Liver (tissue), 9 donors: ENCODE measurements around the gene CNTD1. TPM values are rescaled to one million over a fixed set of nuclear protein-coding genes. Genes with fewer than 3 reads are reported as not detected.

ENCODE experiments used
- DNase-seq: peaks from one replicate; pipeline ENCODE4 v3.0.0-alpha.2; 2017; ENCODE audit warnings: low spot score
- H3K27ac ChIP-seq, 2 donors: one replicate each; pipeline ENCODE4 v1.7.0; 2013; ENCODE audit warnings: inconsistent platforms in 2 of 2, low read length in 2 of 2, control low read depth in 1 of 2, low read depth in 1 of 2, mild to moderate bottlenecking in 1 of 2
- H3K27me3 ChIP-seq, 4 donors: one replicate each; pipeline versions ENCODE4 v1.6.1 to v1.7.0; 2013; ENCODE audit warnings: low read length in 3 of 4, inconsistent platforms in 1 of 4, mild to moderate bottlenecking in 1 of 4, moderate library complexity in 1 of 4; ENCODE audit not compliant: control insufficient read depth in 4 of 4, insufficient read depth in 4 of 4
- H3K36me3 ChIP-seq, 4 donors: one replicate each; pipeline versions ENCODE4 v1.6.1 to v1.7.0; 2013; ENCODE audit warnings: low read length in 3 of 4, mild to moderate bottlenecking in 3 of 4, low read depth in 1 of 4, moderate library complexity in 1 of 4; ENCODE audit not compliant: control insufficient read depth in 4 of 4, insufficient read depth in 3 of 4
- H3K4me1 ChIP-seq, 4 donors: one replicate each; pipeline versions ENCODE4 v1.6.1 to v1.7.0; 2013; ENCODE audit warnings: low read length in 3 of 4, mild to moderate bottlenecking in 3 of 4, moderate library complexity in 1 of 4; ENCODE audit not compliant: control insufficient read depth in 4 of 4, insufficient read depth in 4 of 4
- H3K4me3 ChIP-seq, 3 donors: one replicate each; pipeline versions ENCODE4 v1.6.1 to v1.7.0; 2013; ENCODE audit warnings: low read length in 3 of 3, control low read depth in 1 of 3, low read depth in 1 of 3, mild to moderate bottlenecking in 1 of 3
- H3K9ac ChIP-seq, 2 donors: one replicate each; pipeline ENCODE4 v1.7.0; 2013; ENCODE audit warnings: low read length in 2 of 2, mild to moderate bottlenecking in 2 of 2, moderate library complexity in 2 of 2, control low read depth in 1 of 2, low read depth in 1 of 2
- H3K9me3 ChIP-seq, 4 donors: one replicate each; pipeline versions ENCODE4 v1.6.1 to v1.7.0; 2013; ENCODE audit warnings: low read length in 3 of 4; ENCODE audit not compliant: control insufficient read depth in 4 of 4
- EGR1 ChIP-seq, 2 donors: IDR thresholded peaks; 2 replicates each; pipeline ENCODE4 v1.6.1; 2016 to 2018; ENCODE audit warnings: antibody characterized with exemption in 2 of 2, low read depth in 2 of 2
- FOXA1 ChIP-seq: IDR thresholded peaks from 2 replicates; pipeline ENCODE4 v1.6.1; 2016; ENCODE audit warnings: antibody characterized with exemption
- FOXA2 ChIP-seq: IDR thresholded peaks from 2 replicates; pipeline ENCODE4 v1.6.1; 2016; ENCODE audit warnings: antibody characterized with exemption
- GABPA ChIP-seq, 2 donors: IDR thresholded peaks in 1 of 2; conservative IDR thresholded peaks in 1 of 2; 2 replicates each; pipeline ENCODE4 v1.6.1; 2016; ENCODE audit warnings: antibody characterized with exemption in 2 of 2, mild to moderate bottlenecking in 1 of 2, moderate library complexity in 1 of 2
- HNF4A ChIP-seq, 2 donors: conservative IDR thresholded peaks; 2 replicates each; pipeline ENCODE4 v1.6.1; 2016; ENCODE audit warnings: antibody characterized with exemption in 2 of 2, mild to moderate bottlenecking in 2 of 2
- HNF4G ChIP-seq: IDR thresholded peaks from 2 replicates; pipeline ENCODE4 v1.6.1; 2016; ENCODE audit warnings: antibody characterized with exemption
- JUND ChIP-seq, 2 donors: IDR thresholded peaks; 2 replicates each; pipeline ENCODE4 v1.6.1; 2016; ENCODE audit warnings: antibody characterized with exemption in 2 of 2
- NR2F2 ChIP-seq: IDR thresholded peaks from 2 replicates; pipeline ENCODE4 v1.6.1; 2016; ENCODE audit warnings: antibody characterized with exemption
- RAD21 ChIP-seq, 2 donors: IDR thresholded peaks; 2 replicates each; pipeline ENCODE4 v1.6.1; 2016; ENCODE audit warnings: antibody characterized with exemption in 2 of 2, mild to moderate bottlenecking in 2 of 2
- RXRA ChIP-seq, 2 donors: IDR thresholded peaks; 2 replicates each; pipeline ENCODE4 v1.6.1; 2017 to 2018; ENCODE audit warnings: antibody characterized with exemption in 2 of 2, mild to moderate bottlenecking in 1 of 2
- SP1 ChIP-seq: IDR thresholded peaks from 2 replicates; pipeline ENCODE4 v1.6.1; 2018; ENCODE audit warnings: antibody characterized with exemption, mild to moderate bottlenecking
- TAF1 ChIP-seq: conservative IDR thresholded peaks from 2 replicates; pipeline ENCODE4 v1.6.1; 2016; ENCODE audit warnings: antibody characterized with exemption, mild to moderate bottlenecking
- YY1 ChIP-seq: IDR thresholded peaks from 2 replicates; pipeline ENCODE4 v1.6.1; 2016; ENCODE audit warnings: antibody characterized with exemption, mild to moderate bottlenecking
- WGBS: extraction: QIAGEN DNeasy Blood & Tissue Kit; methylation state at CpG from one replicate; pipeline ENCODE4 v1.1.7; 2013; 5-methylcytosine and 5-hydroxymethylcytosine counted together
- polyA plus RNA-seq, 2 donors: library from polyadenylated mRNA; stranded (reverse) in 1 of 2; unstranded in 1 of 2; fragments of 200-250 nt in 1 of 2; fragments of >200 nt in 1 of 2; fragmentation: Nextera tagmentation in 1 of 2; extraction: Ambion mirVana in 1 of 2; gene quantifications; one replicate each; pipeline versions ENCODE4 v1.2.1 to v1.2.3, GENCODE V29; 2013 to 2015
- total RNA-seq, 2 donors: library from RNA; depleted of rRNA; stranded (reverse); fragments of >200 nt; gene quantifications; one replicate each; pipeline ENCODE4 v1.2.3, GENCODE V29; 2014
- TF ChIP-seq, protein P1 (sequence below): fragments of 150-350 bp; IDR thresholded peaks from 2 replicates; pipeline ENCODE4 v1.5.1; 2017; ENCODE audit warnings: improper control_type of control experiment, low read depth, low read length; ENCODE audit not compliant: missing input control
- TF ChIP-seq, protein P2 (sequence below): IDR thresholded peaks from 2 replicates; pipeline ENCODE4 v1.6.1; 2016; ENCODE audit warnings: antibody characterized with exemption
- TF ChIP-seq, protein P3 (sequence below): IDR thresholded peaks from 2 replicates; pipeline ENCODE4 v1.6.1; 2016; ENCODE audit warnings: antibody characterized with exemption
- TF ChIP-seq, protein P4 (sequence below): IDR thresholded peaks from 2 replicates; pipeline ENCODE4 v1.6.1; 2016; ENCODE audit warnings: antibody characterized with exemption, mild to moderate bottlenecking
- TF ChIP-seq, protein P5 (sequence below): IDR thresholded peaks from 2 replicates; pipeline ENCODE4 v1.6.1; 2016; ENCODE audit warnings: antibody characterized with exemption
- donor health status: healthy.
- donor health status: healthy.
- donor health status: healthy.
- donor health status: healthy.
- donor health status: healthy.

The CNTD1 gene
- total and polyA plus RNA-seq, 4 donors: 0.28 to 0.93 (median 0.89) TPM; not detected in 1

DNA sequence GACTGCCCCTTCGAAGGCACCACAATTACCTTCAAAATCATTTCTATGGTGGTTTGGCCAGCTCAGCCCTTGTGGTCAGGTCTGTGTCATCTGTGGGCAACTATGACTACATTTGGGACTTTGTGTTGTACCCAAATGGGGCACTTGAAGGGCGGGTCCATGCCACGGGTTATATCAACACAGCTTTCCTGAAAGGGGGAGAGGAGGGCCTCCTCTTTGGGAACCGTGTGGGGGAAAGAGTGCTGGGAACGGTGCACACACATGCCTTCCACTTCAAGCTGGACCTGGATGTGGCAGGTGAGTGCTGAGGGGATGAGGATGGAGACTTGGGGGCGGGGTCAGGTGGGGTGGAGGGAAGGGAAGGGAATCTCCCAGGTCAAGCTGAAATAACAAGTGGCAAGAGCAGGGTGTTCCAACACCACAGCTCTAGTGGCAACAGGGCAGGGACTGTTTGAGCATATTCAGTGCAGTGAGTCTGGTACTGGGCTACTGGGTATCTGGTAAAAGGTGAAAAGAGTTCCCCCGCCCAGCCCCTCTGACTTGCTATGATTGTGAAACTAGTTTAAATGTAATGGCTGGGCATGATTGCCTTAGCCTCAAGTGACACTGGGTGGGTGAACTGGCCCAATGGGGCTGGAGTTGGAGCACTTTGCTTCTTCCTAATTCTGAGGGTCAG, 47.4 kb downstream of the CNTD1 start:
- 82% methylated on average over 7 of the region's 7 CpGs for WGBS

More for the DNA sequence above, 47.4 kb downstream of the CNTD1 start:
- Histone ChIP-seq H3K27ac (no peak overlapping the region), H3K9me3 (no peaks in the 10 kb centered on the region), H3K9ac (no peak overlapping the region), H3K4me3 (no peak overlapping the region), H3K36me3 (peaks cover 10 to 40% (median 21%) of the 10 kb centered on the region in 4 donors), H3K27me3 (no peaks in the 10 kb centered on the region), H3K4me1 (peaks cover 0 to 21% (median 16%) of the 10 kb centered on the region in 4 donors)
- no peak for DNase-seq
- TF ChIP-seq, protein P1, sequence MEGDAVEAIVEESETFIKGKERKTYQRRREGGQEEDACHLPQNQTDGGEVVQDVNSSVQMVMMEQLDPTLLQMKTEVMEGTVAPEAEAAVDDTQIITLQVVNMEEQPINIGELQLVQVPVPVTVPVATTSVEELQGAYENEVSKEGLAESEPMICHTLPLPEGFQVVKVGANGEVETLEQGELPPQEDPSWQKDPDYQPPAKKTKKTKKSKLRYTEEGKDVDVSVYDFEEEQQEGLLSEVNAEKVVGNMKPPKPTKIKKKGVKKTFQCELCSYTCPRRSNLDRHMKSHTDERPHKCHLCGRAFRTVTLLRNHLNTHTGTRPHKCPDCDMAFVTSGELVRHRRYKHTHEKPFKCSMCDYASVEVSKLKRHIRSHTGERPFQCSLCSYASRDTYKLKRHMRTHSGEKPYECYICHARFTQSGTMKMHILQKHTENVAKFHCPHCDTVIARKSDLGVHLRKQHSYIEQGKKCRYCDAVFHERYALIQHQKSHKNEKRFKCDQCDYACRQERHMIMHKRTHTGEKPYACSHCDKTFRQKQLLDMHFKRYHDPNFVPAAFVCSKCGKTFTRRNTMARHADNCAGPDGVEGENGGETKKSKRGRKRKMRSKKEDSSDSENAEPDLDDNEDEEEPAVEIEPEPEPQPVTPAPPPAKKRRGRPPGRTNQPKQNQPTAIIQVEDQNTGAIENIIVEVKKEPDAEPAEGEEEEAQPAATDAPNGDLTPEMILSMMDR: no peak
- TF ChIP-seq EGR1 (IDR thresholded peaks at IDR 0.05; ENCODE audit: low read depth in 2 of 2): no peak
- TF ChIP-seq YY1: no peak
- no peak for TF ChIP-seq FOXA1
- no peak for TF ChIP-seq RAD21 (IDR thresholded peaks at IDR 0.05)
- no peak for TF ChIP-seq GABPA (IDR thresholded peaks at IDR 0.05 in 1 of 2, conservative IDR thresholded peaks at IDR 0.05 in 1 of 2)
- TF ChIP-seq TAF1: no peak
- no peak for TF ChIP-seq HNF4A (conservative IDR thresholded peaks at IDR 0.05)
- TF ChIP-seq, protein P2, sequence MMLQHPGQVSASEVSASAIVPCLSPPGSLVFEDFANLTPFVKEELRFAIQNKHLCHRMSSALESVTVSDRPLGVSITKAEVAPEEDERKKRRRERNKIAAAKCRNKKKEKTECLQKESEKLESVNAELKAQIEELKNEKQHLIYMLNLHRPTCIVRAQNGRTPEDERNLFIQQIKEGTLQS: no peak
- TF ChIP-seq HNF4G: no peak
- TF ChIP-seq FOXA2: no peak
- TF ChIP-seq NR2F2: no peak
- TF ChIP-seq, protein P3, sequence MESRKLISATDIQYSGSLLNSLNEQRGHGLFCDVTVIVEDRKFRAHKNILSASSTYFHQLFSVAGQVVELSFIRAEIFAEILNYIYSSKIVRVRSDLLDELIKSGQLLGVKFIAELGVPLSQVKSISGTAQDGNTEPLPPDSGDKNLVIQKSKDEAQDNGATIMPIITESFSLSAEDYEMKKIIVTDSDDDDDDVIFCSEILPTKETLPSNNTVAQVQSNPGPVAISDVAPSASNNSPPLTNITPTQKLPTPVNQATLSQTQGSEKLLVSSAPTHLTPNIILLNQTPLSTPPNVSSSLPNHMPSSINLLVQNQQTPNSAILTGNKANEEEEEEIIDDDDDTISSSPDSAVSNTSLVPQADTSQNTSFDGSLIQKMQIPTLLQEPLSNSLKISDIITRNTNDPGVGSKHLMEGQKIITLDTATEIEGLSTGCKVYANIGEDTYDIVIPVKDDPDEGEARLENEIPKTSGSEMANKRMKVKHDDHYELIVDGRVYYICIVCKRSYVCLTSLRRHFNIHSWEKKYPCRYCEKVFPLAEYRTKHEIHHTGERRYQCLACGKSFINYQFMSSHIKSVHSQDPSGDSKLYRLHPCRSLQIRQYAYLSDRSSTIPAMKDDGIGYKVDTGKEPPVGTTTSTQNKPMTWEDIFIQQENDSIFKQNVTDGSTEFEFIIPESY: no peak
- TF ChIP-seq, protein P4, sequence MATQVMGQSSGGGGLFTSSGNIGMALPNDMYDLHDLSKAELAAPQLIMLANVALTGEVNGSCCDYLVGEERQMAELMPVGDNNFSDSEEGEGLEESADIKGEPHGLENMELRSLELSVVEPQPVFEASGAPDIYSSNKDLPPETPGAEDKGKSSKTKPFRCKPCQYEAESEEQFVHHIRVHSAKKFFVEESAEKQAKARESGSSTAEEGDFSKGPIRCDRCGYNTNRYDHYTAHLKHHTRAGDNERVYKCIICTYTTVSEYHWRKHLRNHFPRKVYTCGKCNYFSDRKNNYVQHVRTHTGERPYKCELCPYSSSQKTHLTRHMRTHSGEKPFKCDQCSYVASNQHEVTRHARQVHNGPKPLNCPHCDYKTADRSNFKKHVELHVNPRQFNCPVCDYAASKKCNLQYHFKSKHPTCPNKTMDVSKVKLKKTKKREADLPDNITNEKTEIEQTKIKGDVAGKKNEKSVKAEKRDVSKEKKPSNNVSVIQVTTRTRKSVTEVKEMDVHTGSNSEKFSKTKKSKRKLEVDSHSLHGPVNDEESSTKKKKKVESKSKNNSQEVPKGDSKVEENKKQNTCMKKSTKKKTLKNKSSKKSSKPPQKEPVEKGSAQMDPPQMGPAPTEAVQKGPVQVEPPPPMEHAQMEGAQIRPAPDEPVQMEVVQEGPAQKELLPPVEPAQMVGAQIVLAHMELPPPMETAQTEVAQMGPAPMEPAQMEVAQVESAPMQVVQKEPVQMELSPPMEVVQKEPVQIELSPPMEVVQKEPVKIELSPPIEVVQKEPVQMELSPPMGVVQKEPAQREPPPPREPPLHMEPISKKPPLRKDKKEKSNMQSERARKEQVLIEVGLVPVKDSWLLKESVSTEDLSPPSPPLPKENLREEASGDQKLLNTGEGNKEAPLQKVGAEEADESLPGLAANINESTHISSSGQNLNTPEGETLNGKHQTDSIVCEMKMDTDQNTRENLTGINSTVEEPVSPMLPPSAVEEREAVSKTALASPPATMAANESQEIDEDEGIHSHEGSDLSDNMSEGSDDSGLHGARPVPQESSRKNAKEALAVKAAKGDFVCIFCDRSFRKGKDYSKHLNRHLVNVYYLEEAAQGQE: no peak
- no peak for TF ChIP-seq SP1
- TF ChIP-seq, protein P5, sequence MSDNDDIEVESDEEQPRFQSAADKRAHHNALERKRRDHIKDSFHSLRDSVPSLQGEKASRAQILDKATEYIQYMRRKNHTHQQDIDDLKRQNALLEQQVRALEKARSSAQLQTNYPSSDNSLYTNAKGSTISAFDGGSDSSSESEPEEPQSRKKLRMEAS: no peak
- no peak for TF ChIP-seq RXRA (IDR thresholded peaks at IDR 0.05)
- TF ChIP-seq JUND (IDR thresholded peaks at IDR 0.05): no peak
